SIG-M5 (cell line): ENCODE results near the gene CASP2.

Experiments
- DNase-seq: peaks from one replicate; lab custom pipeline; 2025; lab: John Stamatoyannopoulos, UW

CASP2 gene

GRCh38 chr7:143337216-143337615 lies 49.1 kb downstream of the CASP2 start:
- no peak for DNase-seq

DNA sequence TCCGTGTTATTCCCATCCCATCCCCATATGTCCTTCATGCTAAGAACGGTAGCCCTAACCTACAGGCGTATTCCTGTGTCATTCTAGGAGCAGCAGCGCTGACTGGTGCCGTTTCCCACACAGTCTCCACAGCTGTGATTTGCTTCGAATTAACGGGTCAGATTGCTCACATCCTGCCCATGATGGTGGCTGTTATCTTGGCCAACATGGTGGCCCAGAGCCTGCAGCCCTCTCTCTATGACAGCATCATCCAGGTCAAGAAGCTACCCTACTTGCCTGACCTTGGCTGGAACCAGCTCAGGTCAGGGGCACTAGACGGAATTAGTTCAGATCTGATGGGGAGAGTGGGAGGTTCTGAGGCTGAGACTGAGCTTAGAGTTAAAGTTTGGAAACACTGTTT lies 53.7 kb downstream of the CASP2 start:
- DNase-seq: no peak

GRCh38 chr7:143343596-143343995 lies 55.4 kb downstream of the CASP2 start:
- no peak for DNase-seq

DNA sequence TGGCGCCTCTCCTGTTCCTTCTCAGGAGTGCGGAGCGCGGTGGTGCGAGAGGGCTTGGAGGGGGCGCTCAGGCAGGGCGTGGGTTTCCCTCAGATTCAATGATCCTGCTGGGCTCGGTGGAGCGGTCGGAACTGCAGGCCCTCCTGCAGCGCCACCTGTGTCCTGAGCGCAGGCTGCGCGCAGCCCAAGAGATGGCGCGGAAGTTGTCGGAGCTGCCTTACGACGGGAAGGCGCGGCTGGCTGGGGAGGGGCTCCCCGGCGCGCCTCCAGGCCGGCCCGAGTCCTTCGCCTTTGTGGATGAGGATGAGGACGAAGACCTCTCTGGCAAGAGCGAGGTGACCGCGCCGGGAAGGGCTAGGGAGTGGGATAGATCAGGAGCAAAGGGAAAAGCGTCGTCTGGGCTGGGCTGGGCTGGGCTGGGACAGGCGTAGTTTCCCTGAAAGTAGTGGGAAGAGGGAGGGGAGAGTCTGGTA lies 57.3 kb downstream of the CASP2 start:
- DNase-seq: no peak

GRCh38 chr7:143346018-143346417 lies 57.9 kb downstream of the CASP2 start:
- no peak for DNase-seq

DNA sequence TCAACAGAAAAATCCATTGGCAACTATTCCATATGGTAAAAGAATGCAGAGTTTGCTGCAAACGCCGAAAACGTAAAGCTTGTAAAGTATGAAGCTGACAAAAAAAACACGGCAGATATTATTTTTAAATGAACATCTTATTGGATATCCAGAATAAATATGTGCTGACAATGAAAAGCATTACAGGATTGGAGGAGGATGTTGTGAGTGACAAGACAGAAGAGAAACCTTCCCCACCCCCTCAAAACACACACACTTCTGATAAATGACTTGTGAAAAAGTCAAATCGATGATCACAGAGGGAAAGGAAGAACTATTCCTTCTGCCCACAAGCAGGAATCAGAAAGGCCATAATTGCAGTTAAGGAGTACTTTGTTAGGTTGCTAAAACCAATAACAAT lies 59.8 kb downstream of the CASP2 start:
- no peak for DNase-seq

- DNase-seq: no peak
Measured at GRCh38 chr7:143351060-143351459, 62.9 kb downstream of the CASP2 start.

DNA sequence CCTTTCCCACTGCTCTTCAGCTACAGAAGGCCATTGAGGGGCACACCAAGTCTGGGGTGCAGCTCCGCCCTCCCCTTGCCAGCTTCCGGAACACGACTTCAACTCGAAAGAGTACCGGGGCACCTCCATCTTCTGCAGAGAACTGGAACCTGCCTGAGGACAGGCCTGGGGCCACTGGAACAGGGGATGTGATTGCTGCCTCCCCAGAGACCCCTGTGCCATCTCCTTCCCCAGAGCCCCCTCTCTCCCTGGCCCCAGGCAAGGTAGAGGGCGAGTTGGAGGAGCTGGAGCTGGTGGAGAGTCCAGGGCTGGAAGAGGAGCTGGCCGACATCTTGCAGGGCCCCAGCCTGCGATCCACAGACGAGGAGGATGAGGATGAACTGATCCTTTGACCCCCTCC lies 63.4 kb downstream of the CASP2 start:
- DNase-seq: no peak

DNA sequence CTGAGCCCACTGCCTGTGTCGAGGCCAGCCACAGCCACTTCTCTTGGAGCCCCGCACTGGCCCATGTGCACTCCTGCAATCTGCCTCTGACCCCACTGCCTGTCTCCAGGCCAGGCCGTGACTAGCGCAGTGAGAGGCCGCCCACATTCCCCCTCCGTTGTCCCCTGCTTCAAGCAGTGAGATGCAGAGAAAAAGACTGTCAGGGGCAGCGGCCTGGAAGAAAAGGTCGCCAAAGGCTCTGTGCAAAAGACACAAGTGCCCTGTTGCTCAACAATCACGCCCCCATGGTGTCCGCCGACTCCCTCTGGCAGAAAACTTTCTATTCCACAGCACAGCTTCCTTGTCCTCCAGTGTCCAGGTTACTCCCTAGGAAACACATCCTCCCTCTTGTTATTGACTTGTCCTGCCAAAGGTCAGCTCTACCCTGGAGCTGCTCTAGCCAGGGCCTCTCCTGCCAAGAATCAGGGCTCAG lies 64.4 kb downstream of the CASP2 start:
- no peak for DNase-seq

GRCh38 chr7:143354376-143354775 lies 66.2 kb downstream of the CASP2 start:
- no peak for DNase-seq

DNA sequence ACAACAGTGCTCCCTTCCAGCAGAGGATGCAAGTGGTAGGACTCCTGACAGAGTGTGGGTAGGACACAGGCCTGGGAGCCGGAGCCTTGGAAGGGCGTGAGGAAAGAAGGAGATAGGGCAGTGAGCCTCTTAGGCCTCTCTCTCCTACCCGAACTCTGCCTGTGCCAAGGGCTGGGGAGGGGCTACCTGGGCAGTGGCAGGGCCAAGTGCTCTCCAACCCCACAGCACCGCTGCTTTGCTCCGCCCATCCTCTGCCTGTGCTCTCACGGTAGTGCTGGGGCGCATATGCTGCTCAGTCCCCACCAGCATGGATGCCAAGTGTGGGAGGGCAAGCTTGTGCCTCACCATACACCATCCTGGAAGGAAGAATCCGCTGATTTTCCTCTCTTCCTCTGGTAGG lies 66.8 kb downstream of the CASP2 start:
- DNase-seq: no peak

- no peak for DNase-seq
Measured at GRCh38 chr7:143355450-143356385, 67.6 kb downstream of the CASP2 start.

- DNase-seq: no peak
Measured at GRCh38 chr7:143356414-143357050, 68.4 kb downstream of the CASP2 start.
